Kidney (tissue), 14 donors: ENCODE results near the gene EPS8L2. TPM values are rescaled to one million over a fixed set of nuclear protein-coding genes. Genes with fewer than 3 reads are reported as not detected.
"Not testable (repeated sequence)": the region's sequence is repeated elsewhere in the genome, so short reads cannot be mapped to it uniquely, and the experiment has no call there.

Source experiments
- DNase-seq, 5 donors: peaks; one replicate each; pipeline ENCODE4 v3.0.0-alpha.2; 2013 to 2020
- FAIRE-seq: peaks from 2 replicates; lab custom pipeline; 2012; peaks lifted over from hg19 to GRCh38; lab: Jason Lieb, UNC
- H3K27ac ChIP-seq, 2 donors: one replicate each; pipeline ENCODE4 v1.7.0; 2013; ENCODE audit warnings: low read depth in 2 of 2, low read length in 2 of 2, inconsistent platforms in 1 of 2
- H3K27me3 ChIP-seq: one replicate; pipeline ENCODE4 v1.7.1; 2013; ENCODE audit warnings: low read length, inconsistent platforms; ENCODE audit not compliant: control insufficient read depth, insufficient read depth
- H3K36me3 ChIP-seq, 3 donors: one replicate each; pipeline versions ENCODE4 v1.7.0 to v1.7.1; 2013; ENCODE audit warnings: low read length in 3 of 3, control low read depth in 1 of 3, inconsistent platforms in 1 of 3; ENCODE audit not compliant: insufficient read depth in 3 of 3, control insufficient read depth in 2 of 3
- H3K4me1 ChIP-seq, 3 donors: one replicate each; pipeline versions ENCODE4 v1.7.0 to v1.7.1; 2013; ENCODE audit warnings: low read length in 3 of 3, inconsistent platforms in 1 of 3, low read depth in 1 of 3; ENCODE audit not compliant: control insufficient read depth in 2 of 3, insufficient read depth in 2 of 3
- H3K4me3 ChIP-seq, 3 donors: one replicate each; pipeline versions ENCODE4 v1.7.0 to v1.8.1; 2013; ENCODE audit warnings: low read length in 3 of 3, control low read depth in 1 of 3, inconsistent platforms in 1 of 3
- H3K9ac ChIP-seq, 3 donors: one replicate each; pipeline versions ENCODE4 v1.7.0 to v1.7.1; 2013; ENCODE audit warnings: low read length in 3 of 3, control low read depth in 1 of 3, inconsistent platforms in 1 of 3
- H3K9me3 ChIP-seq, 3 donors: one replicate each; pipeline versions ENCODE4 v1.7.0 to v1.7.1; 2013; ENCODE audit warnings: low read length in 3 of 3, control low read depth in 1 of 3, inconsistent platforms in 1 of 3; ENCODE audit not compliant: control insufficient read depth in 2 of 3, insufficient read depth in 1 of 3
- intact Hi-C: fragments of 100-400 bp; cut with DNase I; formaldehyde crosslinking; loops from one replicate; pipeline ENCODE4 v1.11.1; 2022
- polyA plus RNA-seq: library from polyadenylated mRNA; stranded (reverse); fragments of 350-450 nt; fragmentation: Illumina TruSeq; extraction: RNeasy Lipid Tissue Mini Kit (QIAGEN cat#74804); gene quantifications from one replicate; pipeline ENCODE4 v1.2.3, GENCODE V29; 2014; ENCODE audit warnings: low read depth, low replicate concordance; ENCODE audit not compliant: insufficient read depth
- total RNA-seq: library from RNA; stranded (reverse); fragmentation: NEBNext Ultra II Directional; extraction: Animal tissue kit (Norgen Biotek cat#: 25700); gene quantifications from one replicate; pipeline ENCODE4 v1.2.1, GENCODE V29; 2021
- TF ChIP-seq, protein P1 (sequence below): IDR thresholded peaks from 3 replicates; pipeline ENCODE4 v1.5.1; 2012; ENCODE audit warnings: mild to moderate bottlenecking, moderate library complexity, borderline replicate concordance; ENCODE audit not compliant: insufficient read depth; ENCODE audit errors: extremely low read depth
- donor health status: control.
- donor health status: control.
- donor health status: control.
- donor health status: control.
- donor health status: control.
- donor health status: DM: yes; HTN: yes; CAD: no.
- donor health status: Normal renal cell carcinoma (clear cell type).

Gene EPS8L2
- total and polyA plus RNA-seq, 2 donors from 2014 or later: 199 to 287 TPM

DNA sequence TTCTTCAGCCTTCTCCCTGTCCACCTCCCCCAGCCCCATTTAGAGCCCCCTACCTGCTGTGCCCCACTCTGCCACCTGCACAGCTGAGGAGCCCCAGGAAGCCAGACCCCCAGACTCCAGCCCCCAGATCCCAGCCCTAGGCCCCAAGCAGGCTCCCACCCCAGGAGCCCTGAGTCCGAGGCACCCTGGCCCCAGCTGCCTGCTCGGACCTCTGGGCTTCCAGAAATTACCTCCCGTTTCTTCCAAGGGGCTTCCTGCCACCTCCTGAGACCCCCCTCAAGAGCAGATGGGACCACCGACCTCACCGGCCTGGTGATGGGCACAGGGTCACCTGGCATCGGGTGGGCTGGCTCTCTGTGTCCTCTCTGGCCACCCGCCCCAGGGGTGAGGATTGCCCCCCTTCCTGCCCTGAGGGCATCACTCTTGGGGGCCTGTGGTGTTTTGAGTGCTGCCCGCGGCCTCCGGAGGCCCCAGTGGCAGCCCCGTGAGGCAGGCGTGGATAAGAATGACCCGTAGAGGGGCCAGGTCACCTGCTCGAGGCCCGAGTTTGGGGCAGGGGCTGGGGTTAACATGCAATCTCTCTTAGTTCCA, 23.0 kb downstream of the EPS8L2 start:
- H3K27ac ChIP-seq: no peak overlapping the region
- DNase-seq: peak in 2 of 5 donors; percentile 43 to 71
- FAIRE-seq: no peak
- H3K4me1 ChIP-seq: peaks cover 0 to 5% (median 0%) of the 10 kb centered on the region in 3 donors
- H3K9me3 ChIP-seq: no peaks in the 10 kb centered on the region
- no peak overlapping the region for H3K4me3 ChIP-seq
- H3K36me3 ChIP-seq: peaks cover 0 to 5% (median 0%) of the 10 kb centered on the region in 3 donors
- no peak overlapping the region for H3K9ac ChIP-seq
- H3K27me3 ChIP-seq: no peaks in the 10 kb centered on the region
- intact Hi-C loops: loop anchor here (10.0 kb wide), 1 partner anchor 174 kb away; no protein-coding TSS in a partner anchor
- TF ChIP-seq, protein P1, sequence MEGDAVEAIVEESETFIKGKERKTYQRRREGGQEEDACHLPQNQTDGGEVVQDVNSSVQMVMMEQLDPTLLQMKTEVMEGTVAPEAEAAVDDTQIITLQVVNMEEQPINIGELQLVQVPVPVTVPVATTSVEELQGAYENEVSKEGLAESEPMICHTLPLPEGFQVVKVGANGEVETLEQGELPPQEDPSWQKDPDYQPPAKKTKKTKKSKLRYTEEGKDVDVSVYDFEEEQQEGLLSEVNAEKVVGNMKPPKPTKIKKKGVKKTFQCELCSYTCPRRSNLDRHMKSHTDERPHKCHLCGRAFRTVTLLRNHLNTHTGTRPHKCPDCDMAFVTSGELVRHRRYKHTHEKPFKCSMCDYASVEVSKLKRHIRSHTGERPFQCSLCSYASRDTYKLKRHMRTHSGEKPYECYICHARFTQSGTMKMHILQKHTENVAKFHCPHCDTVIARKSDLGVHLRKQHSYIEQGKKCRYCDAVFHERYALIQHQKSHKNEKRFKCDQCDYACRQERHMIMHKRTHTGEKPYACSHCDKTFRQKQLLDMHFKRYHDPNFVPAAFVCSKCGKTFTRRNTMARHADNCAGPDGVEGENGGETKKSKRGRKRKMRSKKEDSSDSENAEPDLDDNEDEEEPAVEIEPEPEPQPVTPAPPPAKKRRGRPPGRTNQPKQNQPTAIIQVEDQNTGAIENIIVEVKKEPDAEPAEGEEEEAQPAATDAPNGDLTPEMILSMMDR: no peak

DNA sequence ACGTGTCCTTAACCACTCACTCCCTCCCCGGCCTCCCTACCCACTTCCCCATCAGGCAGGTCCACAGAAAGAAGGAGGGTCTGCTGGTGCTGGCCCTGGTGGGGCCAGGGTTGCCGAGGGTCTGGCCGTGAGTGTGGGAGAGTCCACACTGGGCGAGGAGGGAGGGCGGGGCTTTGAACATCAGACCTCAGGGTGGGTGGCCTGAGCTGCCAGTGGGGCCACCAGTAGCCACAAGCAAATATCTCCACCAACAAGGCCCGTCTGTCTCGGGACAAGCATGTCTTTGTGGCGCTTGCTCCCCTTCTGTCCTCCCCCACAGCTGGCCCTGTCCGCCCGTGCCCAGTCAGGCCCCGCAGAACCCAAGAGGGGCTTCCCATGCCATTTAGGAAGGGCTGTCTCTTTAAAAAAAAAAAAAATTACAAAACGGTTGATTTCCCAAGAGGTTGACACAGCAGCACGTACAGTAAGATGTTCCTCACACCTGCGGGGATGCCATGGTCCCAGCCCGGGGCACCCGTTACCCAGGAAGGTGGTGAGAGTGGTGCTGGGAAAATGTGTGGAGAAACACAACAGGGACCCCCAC, 23.6 kb downstream of the EPS8L2 start:
- Histone ChIP-seq H3K9me3 (no peaks in the 10 kb centered on the region), H3K9ac (no peak overlapping the region), H3K36me3 (peaks cover 0 to 2% (median 0%) of the 10 kb centered on the region in 3 donors), H3K27me3 (no peaks in the 10 kb centered on the region), H3K4me3 (no peak overlapping the region), H3K4me1 (peaks cover 0 to 5% (median 0%) of the 10 kb centered on the region in 3 donors), H3K27ac (no peak overlapping the region)
- FAIRE-seq (no peak), DNase-seq (peak in 2 of 5 donors; percentile 50 to 75)
- TF ChIP-seq, protein P1: no peak
- intact Hi-C loops: loop anchor here (10.0 kb wide), 1 partner anchor 175 kb away; no protein-coding TSS in a partner anchor

DNA sequence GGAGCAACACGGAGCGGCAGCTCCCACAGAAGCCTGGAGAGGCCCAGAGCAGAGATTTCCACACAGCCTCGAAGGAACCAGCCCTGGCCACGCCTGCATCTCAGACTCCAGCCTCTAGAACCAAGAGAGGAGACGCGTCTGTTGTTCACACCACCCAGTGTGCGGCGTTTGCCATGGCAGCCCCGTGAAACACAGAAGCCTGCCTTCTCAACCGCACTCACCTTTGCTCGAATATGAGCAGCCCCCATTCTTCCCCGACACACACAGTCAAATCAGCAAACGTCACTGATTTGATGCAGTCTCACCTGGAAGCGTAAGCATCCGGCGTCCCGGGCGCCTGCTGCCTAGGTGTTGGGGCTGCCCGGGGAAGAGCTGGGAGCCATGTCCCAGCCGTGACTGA, 27.0 kb downstream of the EPS8L2 start:
- intact Hi-C loops: no loop called here
- H3K27me3 ChIP-seq: no peaks in the 10 kb centered on the region
- H3K9ac ChIP-seq: no peak overlapping the region
- FAIRE-seq (no peak), DNase-seq (no peak)
- TF ChIP-seq, protein P1: no peak
- H3K36me3 ChIP-seq: no peaks in the 10 kb centered on the region
- H3K9me3 ChIP-seq: no peaks in the 10 kb centered on the region
- no peak overlapping the region for H3K27ac ChIP-seq
- H3K4me1 ChIP-seq: no peaks in the 10 kb centered on the region
- no peak overlapping the region for H3K4me3 ChIP-seq

DNA sequence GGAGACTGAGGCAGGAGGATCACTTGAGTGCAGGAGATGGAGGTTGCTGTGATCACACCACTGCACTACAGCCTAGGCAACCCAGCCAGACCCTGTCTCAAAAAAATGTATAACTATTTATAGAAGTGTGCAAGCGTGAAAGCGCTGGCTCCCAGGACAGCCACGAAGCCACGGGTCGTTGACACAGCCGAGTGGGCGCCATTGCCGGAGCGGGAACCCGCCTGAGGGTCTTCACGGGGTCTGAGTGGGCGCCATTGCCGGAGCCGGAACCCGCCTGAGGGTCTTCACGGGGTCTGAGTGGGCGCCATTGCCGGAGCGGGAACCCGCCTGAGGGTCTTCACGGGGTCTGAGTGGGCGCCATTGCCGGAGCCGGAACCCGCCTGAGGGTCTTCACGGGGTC, 28.5 kb downstream of the EPS8L2 start:
- not testable (repeated sequence) for H3K27ac ChIP-seq

More for the DNA sequence above, 28.5 kb downstream of the EPS8L2 start:
- intact Hi-C loops, FAIRE-seq, DNase-seq, H3K27me3 ChIP-seq, H3K4me3 ChIP-seq, H3K9ac ChIP-seq, H3K36me3 ChIP-seq, H3K4me1 ChIP-seq, H3K9me3 ChIP-seq: not testable (repeated sequence)
